CD4-positive, alpha-beta T cell treated with Interleukin-12 subunit alpha and Interleukin-12 subunit beta, for 1 hour (primary cell): Measurements from ENCODE around the gene TBC1D21.

ENCODE experiments used
- DNase-seq: peaks from one replicate; pipeline ENCODE4 v3.0.0-alpha.2; 2020

Gene TBC1D21

GRCh38 chr15:73873456-73873855 is at the start of gene TBC1D21:
Gene TBC1D21 (plus strand): TSS chr15:73873564. CDS start chr15:73873710, 146 bp downstream.
- DNase-seq: no peak

- no peak for DNase-seq
Observed at GRCh38 chr15:73826711-73827251, 46.6 kb upstream of the TBC1D21 start.

- DNase-seq: no peak
Observed at GRCh38 chr15:73829523-73829922, 43.8 kb upstream of the TBC1D21 start.

- no peak for DNase-seq
Observed at GRCh38 chr15:73832657-73833056, 40.7 kb upstream of the TBC1D21 start.

GRCh38 chr15:73836845-73837244 is 36.5 kb upstream of the TBC1D21 start:
- no peak for DNase-seq

- no peak for DNase-seq
Observed at GRCh38 chr15:73838831-73839426, 34.4 kb upstream of the TBC1D21 start.

- DNase-seq: no peak
Observed at GRCh38 chr15:73839699-73840377, 33.5 kb upstream of the TBC1D21 start.

- no peak for DNase-seq
Observed at GRCh38 chr15:73840771-73841170, 32.6 kb upstream of the TBC1D21 start.

GRCh38 chr15:73841756-73842725 is 31.3 kb upstream of the TBC1D21 start:
- DNase-seq: no peak

GRCh38 chr15:73843787-73844186 is 29.6 kb upstream of the TBC1D21 start:
- no peak for DNase-seq

- DNase-seq: no peak
Observed at GRCh38 chr15:73844356-73844755, 29.0 kb upstream of the TBC1D21 start.

GRCh38 chr15:73845507-73845906 is 27.9 kb upstream of the TBC1D21 start:
- no peak for DNase-seq

- no peak for DNase-seq
Observed at GRCh38 chr15:73845907-73846306, 27.5 kb upstream of the TBC1D21 start.

GRCh38 chr15:73849641-73850040 is 23.7 kb upstream of the TBC1D21 start:
- no peak for DNase-seq

GRCh38 chr15:73850228-73850627 is 23.1 kb upstream of the TBC1D21 start:
- DNase-seq: no peak

- peak; percentile 3 for DNase-seq
Observed at GRCh38 chr15:73851689-73852088, 21.7 kb upstream of the TBC1D21 start.

- DNase-seq: no peak
Observed at GRCh38 chr15:73852507-73852906, 20.9 kb upstream of the TBC1D21 start.

- DNase-seq: no peak
Observed at GRCh38 chr15:73854265-73854664, 19.1 kb upstream of the TBC1D21 start.

GRCh38 chr15:73856458-73857192 is 16.7 kb upstream of the TBC1D21 start:
- DNase-seq: no peak

- DNase-seq: no peak
Observed at GRCh38 chr15:73857193-73857920, 16.0 kb upstream of the TBC1D21 start.

GRCh38 chr15:73858062-73858461 is 15.3 kb upstream of the TBC1D21 start:
- no peak for DNase-seq

GRCh38 chr15:73862276-73862675 is 11.1 kb upstream of the TBC1D21 start:
- no peak for DNase-seq
